ENCODE data around the gene YY1AP1.
"Not testable (repeated sequence)": the region's sequence is repeated elsewhere in the genome, so short reads cannot be mapped to it uniquely, and the experiment has no call there.

GRCh38 chr1:155613226-155613625 is 75.3 kb downstream of the YY1AP1 start:
- TF ChIP-seq TFCP2L1 (CRISPR knock-in tag; IDR thresholded peaks at IDR 0.05); CTCF (IDR thresholded peaks at IDR 0.05); SMC3 (IDR thresholded peaks at IDR 0.05); HMGXB4 (CRISPR knock-in tag; IDR thresholded peaks at IDR 0.05; ENCODE audit: borderline replicate concordance); ZSCAN20 (CRISPR knock-in tag; IDR thresholded peaks at IDR 0.05); PBX3 (IDR thresholded peaks at IDR 0.05): not testable (repeated sequence)

Data from A549 (cell line).